H1 (cell line): ENCODE data around the gene TNRC6B. TPM values are rescaled to one million over a fixed set of nuclear protein-coding genes. Genes with fewer than 3 reads are reported as not detected.
"Not testable (repeated sequence)": the region's sequence is repeated elsewhere in the genome, so short reads cannot be mapped to it uniquely, and the experiment has no call there.

Experiments
- CTCF ChIA-PET: fragments of 300-600 bp; sonication (Branson Sonifier 250); formaldehyde crosslinking; loops from one replicate; lab custom pipeline; 2021; ENCODE audit not compliant: partially characterized antibody; lab: Charles Lee
- POLR2A ChIA-PET: fragments of 300-600 bp; sonication (Branson Sonifier 250); formaldehyde crosslinking; loops from one replicate; lab custom pipeline; 2021; ENCODE audit warnings: inconsistent platforms; ENCODE audit not compliant: partially characterized antibody; lab: Charles Lee
- DNase-seq, 2 experiments: peaks; one replicate each; pipeline versions ENCODE4 v3.0.0 to v3.0.0-alpha.2; 2010 to 2022; ENCODE audit warnings: low spot score in 2 of 2, low read depth in 1 of 2, mixed read lengths in 1 of 2
- FAIRE-seq: peaks from 2 replicates; lab custom pipeline; 2011; peaks lifted over from hg19 to GRCh38; lab: Jason Lieb, UNC
- H2AFZ ChIP-seq: 2 replicates; pipeline ENCODE4 v1.8.1; 2012; ENCODE audit warnings: low read length, inconsistent platforms
- H2AK5ac ChIP-seq: 2 replicates; pipeline ENCODE4 v1.6.1; 2013; ENCODE audit warnings: low read depth, low read length
- H2BK120ac ChIP-seq: replicated peaks from 2 replicates; pipeline ENCODE3; 2013; ENCODE audit warnings: low read depth, low read length, inconsistent platforms
- H2BK12ac ChIP-seq: 2 replicates; pipeline ENCODE4 v1.6.1; 2013; ENCODE audit warnings: low read depth, low read length
- H2BK15ac ChIP-seq: 2 replicates; pipeline ENCODE4 v1.6.1; 2013; ENCODE audit warnings: low read length
- H2BK20ac ChIP-seq: 2 replicates; pipeline ENCODE4 v1.6.1; 2013; ENCODE audit warnings: low read length
- H2BK5ac ChIP-seq: 2 replicates; pipeline ENCODE4 v1.6.1; 2013; ENCODE audit warnings: low read depth, low read length
- H3K14ac ChIP-seq: 2 replicates; pipeline ENCODE4 v1.6.1; 2013; ENCODE audit warnings: inconsistent platforms; ENCODE audit not compliant: insufficient read length
- H3K18ac ChIP-seq: 2 replicates; pipeline ENCODE4 v1.6.1; 2013; ENCODE audit warnings: low read length; ENCODE audit errors: extremely low read depth
- H3K23ac ChIP-seq: 2 replicates; pipeline ENCODE4 v1.6.1; 2013; ENCODE audit warnings: inconsistent platforms; ENCODE audit not compliant: insufficient read length
- H3K23me2 ChIP-seq: 2 replicates; pipeline ENCODE4 v1.6.1; 2013; ENCODE audit warnings: low read depth, low read length
- H3K27ac ChIP-seq: 2 replicates; pipeline ENCODE4 v1.6.1; 2011; ENCODE audit warnings: low read depth, low read length, inconsistent platforms
- H3K27me3 ChIP-seq, 4 experiments: replicated peaks in 1 of 4; 1 replicate in 1 of 4; 2 replicates in 3 of 4; pipeline versions ENCODE4 v1.6.1 to v1.8.1; 2011 to 2013; ENCODE audit warnings: low read length in 3 of 4, mild to moderate bottlenecking in 3 of 4, inconsistent platforms in 2 of 4, mixed read lengths in 2 of 4, moderate library complexity in 1 of 4; ENCODE audit not compliant: control insufficient read depth in 3 of 4, insufficient read depth in 3 of 4; ENCODE audit errors: extremely low read depth in 1 of 4
- H3K36me3 ChIP-seq, 4 experiments: 2 replicates each; pipeline versions ENCODE4 v1.6.1 to v1.8.1; 2011 to 2013; ENCODE audit warnings: mild to moderate bottlenecking in 4 of 4, low read length in 3 of 4, moderate library complexity in 2 of 4, control low read depth in 1 of 4, inconsistent platforms in 1 of 4; ENCODE audit not compliant: insufficient read depth in 4 of 4, control insufficient read depth in 2 of 4
- H3K4ac ChIP-seq: replicated peaks from 2 replicates; pipeline ENCODE3; 2013; ENCODE audit warnings: low read length, low read depth, mixed read lengths, inconsistent platforms; ENCODE audit not compliant: insufficient read length
- H3K4me1 ChIP-seq, 4 experiments: replicated peaks in 1 of 4; 1 replicate in 1 of 4; 2 replicates in 3 of 4; pipeline versions ENCODE4 v1.6.1 to v1.8.1; 2011 to 2013; ENCODE audit warnings: low read length in 3 of 4, inconsistent platforms in 2 of 4, mixed read lengths in 1 of 4; ENCODE audit not compliant: insufficient read depth in 4 of 4, control insufficient read depth in 3 of 4
- H3K4me2 ChIP-seq, 2 experiments: 2 replicates each; pipeline versions ENCODE4 v1.6.1 to v1.8.1; 2011 to 2013; ENCODE audit warnings: low read depth in 2 of 2, low read length in 2 of 2, control low read depth in 1 of 2, inconsistent platforms in 1 of 2, mild to moderate bottlenecking in 1 of 2; ENCODE audit not compliant: insufficient read depth in 1 of 2
- H3K4me3 ChIP-seq, 4 experiments: fragments of 200-600, 300-600 bp in 1 of 4; sonication (generic), shearing (Covaris generic), sonication (Bioruptor Twin) in 1 of 4; 2 replicates each; pipeline versions ENCODE4 v1.5.1 to v1.8.1; 2011 to 2016; ENCODE audit warnings: low read length in 4 of 4, low read depth in 3 of 4, control low read depth in 2 of 4, inconsistent platforms in 2 of 4, mild to moderate bottlenecking in 2 of 4, mixed read lengths in 1 of 4, moderate library complexity in 1 of 4; ENCODE audit not compliant: insufficient read depth in 2 of 4; ENCODE audit errors: extremely low read depth in 1 of 4
- H3K56ac ChIP-seq: replicated peaks from 2 replicates; pipeline ENCODE3; 2013; ENCODE audit warnings: low read depth, mild to moderate bottlenecking, mixed read lengths, low read length, inconsistent platforms; ENCODE audit not compliant: insufficient read length
- H3K79me1 ChIP-seq: 2 replicates; pipeline ENCODE4 v1.6.1; 2013; ENCODE audit warnings: low read depth, low read length, control low read depth
- H3K79me2 ChIP-seq, 2 experiments: 2 replicates each; pipeline versions ENCODE4 v1.6.1 to v1.8.1; 2012 to 2013; ENCODE audit warnings: low read length in 2 of 2, mild to moderate bottlenecking in 2 of 2, inconsistent platforms in 1 of 2; ENCODE audit not compliant: insufficient read depth in 2 of 2, control insufficient read depth in 1 of 2
- H3K9ac ChIP-seq, 4 experiments: replicated peaks in 1 of 4; 1 replicate in 1 of 4; 2 replicates in 3 of 4; pipeline versions ENCODE4 v1.6.1 to v1.8.1; 2011 to 2013; ENCODE audit warnings: low read depth in 3 of 4, low read length in 3 of 4, control low read depth in 2 of 4, mild to moderate bottlenecking in 2 of 4, moderate library complexity in 2 of 4, inconsistent platforms in 1 of 4; ENCODE audit errors: extremely low read depth in 1 of 4
- H3K9me3 ChIP-seq, 2 experiments: 2 replicates each; pipeline versions ENCODE4 v1.6.1 to v1.8.1; 2012 to 2013; ENCODE audit warnings: mild to moderate bottlenecking in 2 of 2, moderate library complexity in 2 of 2, control low read depth in 1 of 2, inconsistent platforms in 1 of 2, low read depth in 1 of 2, low read length in 1 of 2, mixed read lengths in 1 of 2; ENCODE audit not compliant: insufficient read depth in 2 of 2
- H4K20me1 ChIP-seq, 2 experiments: replicated peaks in 1 of 2; 2 replicates each; pipeline versions ENCODE3 to v1.8.1; 2011 to 2013; ENCODE audit warnings: inconsistent platforms in 2 of 2, low read length in 2 of 2, mild to moderate bottlenecking in 1 of 2; ENCODE audit not compliant: insufficient read depth in 2 of 2, control insufficient read depth in 1 of 2
- H4K5ac ChIP-seq: 2 replicates; pipeline ENCODE4 v1.6.1; 2013; ENCODE audit warnings: low read length, low read depth, mixed read lengths, inconsistent platforms; ENCODE audit not compliant: insufficient read length
- H4K8ac ChIP-seq: 2 replicates; pipeline ENCODE4 v1.8.0; 2013; ENCODE audit warnings: mild to moderate bottlenecking, moderate library complexity, low read length, inconsistent platforms; ENCODE audit not compliant: insufficient read depth; ENCODE audit errors: extremely low read depth
- H4K91ac ChIP-seq: replicated peaks from 2 replicates; pipeline ENCODE3; 2013; ENCODE audit warnings: low read length, mixed read lengths, inconsistent platforms; ENCODE audit not compliant: insufficient read length
- ASH2L ChIP-seq: fragments of 200-600, 300-600 bp; sonication (generic); IDR thresholded peaks from one replicate; pipeline ENCODE4 v1.7.1; 2017; ENCODE audit warnings: low read length
- EP300 ChIP-seq, 2 experiments: IDR thresholded peaks; 1 replicate in 1 of 2; 2 replicates in 1 of 2; pipeline ENCODE4 v1.6.1; 2011 to 2012; ENCODE audit warnings: low read depth in 2 of 2, low read length in 2 of 2, mild to moderate bottlenecking in 2 of 2, borderline replicate concordance in 1 of 2, inconsistent platforms in 1 of 2, moderate library complexity in 1 of 2
- USF2 ChIP-seq: IDR thresholded peaks from 2 replicates; pipeline ENCODE4 v1.6.1; 2011; ENCODE audit warnings: low read length, improper control_type of control experiment
- WGBS, 2 experiments: shearing (Covaris generic) in 1 of 2; methylation state at CpG; one replicate each; pipeline versions ENCODE4 v1.1.6 to v1.1.7; 2013 to 2015; ENCODE audit warnings: low lambda C conversion rate in 2 of 2, mixed read lengths in 2 of 2, inconsistent platforms in 1 of 2, low coverage in 1 of 2, missing lambda C conversion rate in 1 of 2; ENCODE audit not compliant: insufficient replicate concordance in 2 of 2, insufficient coverage in 1 of 2, insufficient read length in 1 of 2; ENCODE audit errors: extremely low coverage in 1 of 2, missing lambda C conversion rate in 1 of 2; 5-methylcytosine and 5-hydroxymethylcytosine counted together
- polyA plus RNA-seq, 7 experiments: library from polyadenylated mRNA; depleted of rRNA in 3 of 7; stranded (reverse) in 5 of 7; unstranded in 2 of 7; fragments of >200 nt in 5 of 7; fragments of 200-250 nt in 2 of 7; gene quantifications; 1 replicate in 5 of 7; 2 replicates in 1 of 7; 4 replicates in 1 of 7; pipeline versions ENCODE4 v1.2.1 to v1.2.3, GENCODE V29; 2011 to 2013; ENCODE audit warnings: missing spikeins in 2 of 7, mixed read lengths in 2 of 7
- total RNA-seq: library from RNA; stranded (reverse); fragmentation: NEBNext Ultra II Directional; extraction: Animal tissue kit (Norgen Biotek cat#: 25700); gene quantifications from 2 replicates; pipeline ENCODE4 v1.2.1, GENCODE V29; 2021

TNRC6B gene
- total and polyA plus RNA-seq, 2 of the 8 experiments (the other 6 are each of a cell fraction or from before 2014, with no cell fraction given), result 12.5 to 48.9 TPM

GRCh38 chr22:40377931-40378330, 200.2 kb downstream of the TNRC6B start (continued):
- TF ChIP-seq EP300 (IDR thresholded peaks at IDR 0.05; ENCODE audit: borderline replicate concordance in 1 of 2, low read depth in 2 of 2, low read length in 2 of 2) (no peak), USF2 (no peak), ASH2L (no peak)

GRCh38 chr22:40378448-40378847, 200.7 kb downstream of the TNRC6B start:
- not testable (repeated sequence) for H3K27me3 ChIP-seq, H3K27ac ChIP-seq, H2AFZ ChIP-seq, H3K79me1 ChIP-seq, H2BK5ac ChIP-seq, H3K14ac ChIP-seq, H3K9me3 ChIP-seq, H4K20me1 ChIP-seq, H2AK5ac ChIP-seq, H3K18ac ChIP-seq, H3K4me2 ChIP-seq, H3K4me3 ChIP-seq, H3K9ac ChIP-seq, DNase-seq, H2BK120ac ChIP-seq, H2BK15ac ChIP-seq, H4K8ac ChIP-seq, H3K23ac ChIP-seq, H3K79me2 ChIP-seq, H4K91ac ChIP-seq, H2BK20ac ChIP-seq, H3K4ac ChIP-seq, H4K5ac ChIP-seq, H2BK12ac ChIP-seq, FAIRE-seq, H3K23me2 ChIP-seq, H3K56ac ChIP-seq, H3K36me3 ChIP-seq, H3K4me1 ChIP-seq
- ChIA-PET CTCF (interaction anchor here (1.0 to 1.3 kb wide), 2 partner anchors 30 to 268 kb away, joined by 3 to 4 read pairs; no protein-coding TSS in a partner anchor), POLR2A (interaction anchor here (1.1 to 1.3 kb wide), 3 partner anchors 8 to 18 kb away, joined by 3 to 5 read pairs (median 3); partner anchors contain the start of gene SGSM3)
- 94% methylated on average over 11 of the region's 11 CpGs; no CpG with 5 or more reads in 1 of the 2 experiments for WGBS, 2 experiments
